GM19455 (cell line): Measurements from ENCODE around the gene GANAB.
"Not testable (repeated sequence)": the region's sequence is repeated elsewhere in the genome, so short reads cannot be mapped to it uniquely, and the experiment has no call there.

Source experiments
- ATAC-seq: cut with Tn5 transposase; IDR thresholded peaks from one replicate; pipeline ENCODE4 v1.9.1; 2021; ENCODE audit not compliant: unreplicated experiment

Gene GANAB

DNA sequence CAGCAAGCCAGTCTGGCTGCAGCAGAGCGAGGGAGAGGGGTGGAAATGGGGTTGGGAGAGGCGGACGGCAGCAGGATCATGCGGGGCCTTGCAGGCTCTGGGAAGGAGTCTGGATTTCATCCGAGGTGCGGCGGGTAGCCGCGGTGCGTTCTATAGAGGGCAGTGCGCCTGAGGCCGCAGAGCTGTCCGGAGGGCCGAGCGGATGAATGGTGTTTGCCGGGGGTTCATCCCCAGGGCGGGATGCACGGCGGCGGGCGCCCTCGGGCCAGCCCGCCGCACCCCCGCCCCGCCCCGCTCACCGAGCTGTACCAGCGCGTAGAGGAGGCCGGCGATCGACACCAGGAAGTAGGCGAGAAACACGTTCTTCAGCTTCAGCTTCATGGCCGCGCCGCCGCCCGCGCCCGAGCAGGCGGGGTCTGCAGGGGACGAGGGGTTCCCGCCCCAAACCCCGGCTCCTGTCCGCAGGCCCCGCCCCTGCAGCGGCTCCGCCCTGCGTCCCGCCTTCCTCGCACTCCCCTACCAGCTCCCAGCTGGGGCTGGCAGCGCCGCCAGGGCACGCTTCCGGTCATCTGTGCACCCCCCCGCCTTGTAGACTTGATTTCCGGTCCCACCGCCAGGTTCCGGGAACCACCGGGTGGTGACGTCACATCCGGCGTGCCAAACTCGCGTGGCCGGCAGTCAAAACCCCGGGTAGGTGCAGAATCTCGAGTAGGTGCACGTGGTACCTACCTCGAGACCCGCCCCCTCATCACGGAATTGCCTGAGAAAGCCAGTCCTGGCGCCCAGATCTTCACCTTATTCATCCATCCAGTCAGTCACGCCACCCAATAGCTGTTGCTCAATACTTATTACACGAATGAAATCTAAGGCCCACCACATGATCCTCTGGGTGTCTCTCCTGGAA lies 24.6 kb downstream of the GANAB start, which contains the start of gene B3GAT3:
Gene B3GAT3, minus strand, starts transcription at position 420 of the 904 bp plus-strand sequence. Its CDS starts 39 bp downstream, at position 381.
- ATAC-seq = peak; percentile 91

DNA sequence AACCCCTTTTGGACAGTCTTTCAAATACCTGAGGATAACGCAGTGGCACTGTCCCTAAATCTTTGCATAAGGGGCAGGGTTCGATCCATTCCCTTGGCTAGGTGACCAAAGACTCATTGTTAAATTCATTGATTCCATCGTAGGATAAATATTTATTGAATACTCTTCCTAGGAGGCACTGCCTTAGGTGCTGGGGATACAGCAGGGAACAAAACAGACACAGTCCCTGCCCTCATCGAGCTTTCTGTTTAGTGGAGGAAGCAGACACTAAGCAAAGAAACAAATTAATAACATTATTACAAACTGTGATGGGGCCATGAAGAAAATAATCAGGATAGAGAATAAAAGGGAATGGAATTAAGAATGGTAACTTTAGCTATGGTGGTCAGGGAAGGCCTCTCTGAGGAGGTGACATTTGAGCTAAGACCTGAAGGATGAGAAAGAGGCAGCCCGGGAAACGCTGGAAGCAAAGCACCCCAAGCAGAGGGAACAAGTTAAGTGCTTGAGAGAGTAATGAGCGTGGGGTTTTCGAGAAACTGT lies 25.3 kb downstream of the GANAB start:
- ATAC-seq = no peak

- not testable (repeated sequence) for ATAC-seq
Observed at GRCh38 chr11:62616957-62617356, 29.5 kb downstream of the GANAB start.

DNA sequence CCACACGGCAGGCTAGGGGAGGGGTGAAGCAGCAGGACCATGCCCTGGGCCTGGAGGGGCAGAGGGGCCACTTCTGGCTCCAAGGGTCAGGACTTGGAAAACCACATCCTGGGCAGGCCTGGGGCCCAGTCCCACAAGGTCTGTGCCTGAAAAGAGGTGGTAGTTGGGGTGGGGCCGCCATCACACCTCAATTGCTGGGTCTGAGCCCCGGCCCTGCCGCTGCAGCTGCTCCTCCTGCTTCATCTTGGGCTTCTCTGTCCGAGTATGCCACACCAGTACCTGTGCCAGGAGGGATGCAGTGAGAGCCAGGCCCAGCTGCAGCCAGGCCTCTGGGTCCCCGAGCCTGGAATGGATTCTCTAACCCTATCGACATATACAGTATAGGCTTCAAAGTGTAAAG lies 30.9 kb downstream of the GANAB start:
- ATAC-seq = no peak

GRCh38 chr11:62614275-62614674 lies 32.1 kb downstream of the GANAB start:
- no peak for ATAC-seq

- ATAC-seq = no peak
Observed at GRCh38 chr11:62613291-62613778, 33.1 kb downstream of the GANAB start.

DNA sequence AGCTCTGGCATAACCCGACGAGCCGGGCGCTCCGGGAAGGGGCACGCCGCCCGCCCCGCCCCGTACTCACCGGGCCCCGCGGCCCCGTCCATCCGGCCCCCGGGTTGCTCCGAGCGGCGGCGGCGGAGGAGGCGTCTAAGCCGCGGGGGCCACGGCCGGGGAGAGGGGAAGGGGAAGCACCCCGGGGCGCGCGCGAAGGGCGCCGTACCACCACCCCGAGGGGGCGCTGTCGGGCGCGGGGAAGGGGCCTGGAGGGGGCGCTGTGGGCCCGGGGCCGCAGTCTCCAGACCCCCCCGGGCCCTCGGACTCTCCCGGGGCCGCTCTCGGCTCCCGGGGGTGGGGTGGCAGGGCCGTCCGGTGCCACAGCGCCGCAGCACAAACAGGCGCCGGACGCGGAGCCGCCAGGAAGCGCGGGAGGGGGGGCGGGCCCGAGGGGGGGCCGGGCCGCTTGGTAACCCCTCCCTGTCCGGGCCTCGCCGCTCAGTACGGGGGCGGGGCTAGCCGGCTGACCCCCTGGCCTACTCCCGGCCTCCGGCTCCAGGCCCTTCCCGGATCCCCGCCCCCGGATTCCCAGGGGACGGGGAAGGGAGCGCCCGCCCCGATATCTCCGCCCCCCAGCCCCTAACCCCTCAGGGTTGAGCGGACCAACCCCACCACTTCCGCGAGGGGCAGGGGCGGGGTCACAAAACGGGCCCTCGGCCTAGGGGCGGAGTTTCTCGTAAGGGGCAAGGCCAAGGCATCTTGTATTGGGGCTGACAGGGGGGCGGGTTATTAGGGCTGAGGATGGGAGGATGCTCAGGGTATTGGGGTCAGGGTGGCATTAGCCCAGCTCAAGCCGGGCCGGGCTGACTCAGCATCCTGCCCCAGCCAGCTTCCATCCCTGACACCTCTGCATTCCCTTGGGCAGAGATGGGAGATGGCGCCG lies 33.8 kb downstream of the GANAB start, which contains the start of the genes EML3 and ROM1:
Gene EML3, minus strand, starts transcription at position 410 of the 925 bp plus-strand sequence. Its CDS starts 318 bp downstream, at position 92.
Gene ROM1, plus strand, starts transcription at position 892 of the 925 bp plus-strand sequence. Its CDS starts 25 bp downstream, at position 917.
- ATAC-seq = peak; percentile 72

DNA sequence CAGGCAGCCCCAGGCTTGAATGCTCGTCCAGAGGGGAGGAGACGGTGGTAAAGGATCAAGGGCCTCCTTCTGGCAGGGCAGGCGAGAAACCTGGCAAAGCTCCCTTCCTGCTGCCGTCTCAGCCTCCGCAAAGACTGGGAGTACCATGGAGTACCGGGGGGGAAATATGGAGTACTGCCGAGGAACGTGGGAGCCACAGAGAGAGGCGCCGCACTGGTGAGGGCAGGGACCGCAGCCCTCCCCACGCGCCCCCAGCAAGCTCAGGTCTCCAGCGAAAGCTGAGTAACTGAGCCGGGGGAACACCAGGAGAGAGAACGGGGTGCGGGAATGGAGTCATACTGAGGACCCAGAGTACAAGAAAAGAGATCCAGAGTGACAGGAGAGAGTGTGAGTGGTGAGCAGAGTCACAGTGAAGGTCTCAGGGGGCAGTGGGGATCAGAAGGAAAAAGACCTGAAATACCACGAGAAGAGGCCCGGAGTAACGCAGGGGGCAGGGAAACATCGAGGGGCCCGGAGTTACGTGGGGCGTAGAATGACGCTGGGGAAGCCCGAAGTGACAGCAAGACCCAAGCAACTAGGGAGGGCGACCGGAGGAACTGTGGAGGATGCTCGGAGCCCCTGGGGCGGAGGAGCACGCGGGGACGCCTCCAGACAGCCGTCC lies 34.6 kb downstream of the GANAB start:
- ATAC-seq = peak; percentile 23

DNA sequence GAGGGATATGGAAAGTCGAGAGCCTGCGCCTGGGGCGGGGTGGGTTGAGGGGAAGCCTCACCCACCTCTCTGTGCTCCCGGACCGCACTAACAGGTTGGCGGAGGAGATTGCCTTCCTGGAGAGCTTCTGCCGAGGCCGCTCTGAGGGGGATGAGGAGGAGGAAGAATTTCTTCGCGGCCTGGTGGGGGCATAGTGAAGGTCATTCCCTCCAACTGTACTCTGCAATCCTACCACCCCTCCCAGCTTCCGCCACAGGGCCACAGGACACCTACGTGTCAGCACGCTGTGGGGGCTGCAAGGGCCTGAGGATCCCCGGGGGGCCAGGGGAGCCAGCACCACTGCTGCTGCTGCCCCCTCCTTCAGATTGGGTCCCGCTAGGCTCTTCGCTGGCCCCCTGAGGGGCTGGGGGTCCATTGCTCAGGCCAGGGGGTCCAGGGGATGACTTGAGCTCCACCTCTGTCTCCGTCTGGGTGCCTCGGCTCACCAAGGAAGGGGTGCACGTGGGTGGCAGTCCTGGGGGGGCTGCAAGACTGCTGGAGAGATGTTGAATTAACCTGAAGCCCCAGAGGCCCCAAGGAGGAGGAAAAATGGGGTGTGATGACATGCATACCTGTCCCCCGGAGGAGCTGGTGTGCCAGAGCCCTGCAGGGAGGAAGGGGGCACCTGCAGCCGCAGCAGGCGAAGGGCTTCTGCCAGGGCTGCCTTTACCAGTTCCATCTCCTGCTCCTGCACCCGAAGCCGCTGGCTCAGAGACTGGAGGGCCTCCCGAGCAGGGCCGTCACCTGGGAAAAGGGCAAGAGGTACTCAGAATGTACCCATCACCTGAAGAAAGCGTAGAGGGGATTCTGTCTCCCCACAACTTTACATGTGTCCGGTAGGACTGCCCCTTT lies 35.4 kb downstream of the GANAB start:
- ATAC-seq = no peak

DNA sequence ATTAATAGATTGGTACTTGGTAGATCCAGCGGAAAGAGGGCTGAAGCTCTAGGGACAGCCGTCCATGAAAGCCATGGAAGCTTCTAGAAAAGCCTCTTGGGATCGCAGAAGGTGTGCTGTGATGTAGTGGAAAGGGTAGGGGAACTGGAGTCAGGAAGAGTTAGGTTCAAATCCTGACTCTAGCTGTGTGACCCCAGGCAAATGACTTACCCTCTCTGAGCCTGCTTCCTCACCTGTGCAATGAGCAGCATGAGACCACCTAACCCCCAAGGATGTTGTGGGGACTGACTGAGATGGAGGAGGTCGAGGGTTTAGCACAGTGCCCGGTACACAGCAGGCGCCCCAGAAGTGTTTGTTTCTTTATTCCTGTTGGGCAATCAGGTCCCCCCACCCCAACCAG lies 36.0 kb downstream of the GANAB start:
- no peak for ATAC-seq

DNA sequence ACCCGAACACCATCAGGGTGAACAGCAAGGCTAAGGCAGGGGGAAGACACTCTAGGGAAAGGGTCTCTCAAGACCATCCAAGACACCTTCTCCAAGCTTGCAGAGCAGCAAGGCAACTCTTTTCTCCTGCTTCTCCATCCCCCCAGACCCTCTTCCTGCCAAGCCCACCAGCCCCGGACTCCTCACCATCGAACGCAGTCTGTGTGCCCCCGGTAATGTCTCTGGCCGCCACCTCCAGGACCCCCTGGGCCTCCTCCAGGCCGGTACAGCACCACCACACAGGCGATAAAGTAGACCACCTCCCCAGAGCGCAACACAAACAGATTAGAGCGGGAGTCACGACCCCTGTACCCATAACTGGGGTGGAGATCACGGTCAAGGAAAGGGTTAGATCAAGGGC lies 37.6 kb downstream of the GANAB start:
- ATAC-seq = no peak

GRCh38 chr11:62607714-62608113 lies 38.7 kb downstream of the GANAB start:
- ATAC-seq = no peak

- no peak for ATAC-seq
Observed at GRCh38 chr11:62605902-62606301, 40.5 kb downstream of the GANAB start.

DNA sequence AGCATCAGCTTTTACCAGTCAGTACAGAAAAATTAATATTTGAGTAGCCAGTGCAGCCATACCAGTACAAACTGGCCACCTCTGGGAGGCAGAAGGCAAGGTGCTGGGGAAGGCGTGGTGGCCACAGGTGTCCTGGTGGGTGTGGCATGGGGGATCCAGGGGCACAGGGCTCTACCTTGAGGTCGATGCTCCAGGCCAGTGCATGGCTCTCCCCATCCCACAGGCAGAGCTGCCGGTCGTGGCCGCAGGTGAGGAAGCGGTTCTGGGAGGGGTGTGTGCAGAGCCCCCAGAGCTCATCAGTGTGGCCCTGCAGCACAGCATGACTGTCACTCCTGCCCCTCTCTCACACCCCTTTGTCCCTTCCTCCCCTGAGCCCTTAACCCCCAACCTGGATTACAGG lies 40.9 kb downstream of the GANAB start:
- no peak for ATAC-seq

- ATAC-seq = no peak
Observed at GRCh38 chr11:62604460-62605120, 41.8 kb downstream of the GANAB start.

- ATAC-seq = no peak
Observed at GRCh38 chr11:62603776-62604299, 42.6 kb downstream of the GANAB start.

- ATAC-seq = no peak
Observed at GRCh38 chr11:62603072-62603408, 43.4 kb downstream of the GANAB start.

DNA sequence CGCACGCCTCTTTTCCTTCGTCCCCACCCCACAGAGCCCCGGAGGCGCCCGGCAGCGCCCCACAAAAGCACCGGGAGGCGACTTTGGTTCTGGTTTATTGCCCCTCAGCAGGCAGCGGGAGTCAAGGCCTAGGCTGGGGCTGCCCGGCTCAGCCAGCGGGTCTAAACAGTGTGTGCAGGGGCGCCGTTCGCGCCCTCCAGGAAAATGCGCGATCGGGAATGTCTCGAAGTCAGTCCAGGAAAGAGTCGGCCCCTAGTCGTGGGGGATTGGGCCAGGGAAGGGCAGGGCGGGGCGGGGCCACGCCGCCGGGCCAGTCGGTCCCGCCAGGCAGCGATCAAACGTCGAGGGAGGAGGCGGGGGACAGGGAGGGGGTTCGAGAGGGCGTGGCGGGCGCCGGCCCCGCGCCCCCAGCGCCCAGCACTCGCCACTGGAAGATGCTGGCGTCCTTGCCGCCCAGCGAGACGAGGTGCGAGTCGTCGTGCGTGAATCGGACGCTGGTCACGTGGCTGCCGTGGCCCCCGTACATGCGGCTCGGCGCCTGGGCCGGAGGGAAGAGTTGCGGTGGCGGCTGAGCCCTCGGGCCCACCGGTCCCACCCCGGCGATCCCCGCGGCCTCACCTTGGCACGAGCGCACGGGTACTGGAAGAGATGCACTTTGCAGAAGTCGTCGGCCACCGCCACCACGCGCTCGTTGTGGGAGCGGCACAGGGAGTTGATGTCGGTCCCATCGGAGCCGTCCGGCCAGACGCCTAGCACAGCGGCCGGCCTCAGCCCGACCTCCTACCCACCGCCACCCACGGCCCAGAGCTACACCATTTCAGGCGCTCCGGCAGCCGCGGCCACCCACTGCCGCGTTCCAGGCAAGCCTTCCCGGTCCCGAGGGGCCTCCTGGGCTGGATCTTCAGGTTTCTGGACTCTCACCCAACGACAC lies 44.0 kb downstream of the GANAB start:
- no peak for ATAC-seq
